ENCODE results near the gene CIAO3. TPM values are rescaled to one million over a fixed set of nuclear protein-coding genes. Genes with fewer than 3 reads are reported as not detected.

Gene CIAO3
- total and polyA plus RNA-seq, 2 donors (not counting 1 experiment from before 2014, with no cell fraction given), result 59.4 to 68.4 TPM

- CTCF ChIA-PET, result no interaction called here
- no peaks in the 10 kb centered on the region for H4K20me1 ChIP-seq (ENCODE audit: control insufficient read depth, insufficient read depth, low read length, poor library complexity, severe bottlenecking)
- H3K9me3 ChIP-seq (ENCODE audit: control extremely low read depth in 1 of 3, control insufficient read depth in 2 of 3, insufficient read depth in 1 of 3, low read length in 2 of 3), result peaks cover 0 to 40% (median 0%) of the 10 kb centered on the region in 3 donors
- H3K27ac ChIP-seq (ENCODE audit: low read length in 2 of 2), result no peak overlapping the region
- intact Hi-C loops (cut with micrococcal nuclease), result no loop called here
- H3K79me2 ChIP-seq (ENCODE audit: control insufficient read depth, insufficient read depth, low read length), result no peaks in the 10 kb centered on the region
- H3K36me3 ChIP-seq (replicated peaks in 1 of 2; ENCODE audit: control extremely low read depth in 1 of 2, control insufficient read depth in 1 of 2, extremely low read depth in 1 of 2, insufficient read depth in 2 of 2, low read length in 1 of 2), result no peaks in the 10 kb centered on the region
- no peak overlapping the region for H3K4me3 ChIP-seq (ENCODE audit: control extremely low read depth in 1 of 5, extremely low read depth in 1 of 5, insufficient read depth in 1 of 5, low read depth in 2 of 5, low read length in 4 of 5)
- H3K4me1 Mint-ChIP-seq, result no peaks in the 10 kb centered on the region
- H3K27me3 ChIP-seq (replicated peaks in 1 of 4; ENCODE audit: control extremely low read depth in 1 of 4, control insufficient read depth in 3 of 4, insufficient read depth in 4 of 4, low read length in 3 of 4), result peaks cover 0 to 84% (median 37%) of the 10 kb centered on the region in 4 experiments
- no peak overlapping the region for H3K4me2 ChIP-seq (replicated peaks; ENCODE audit: low read depth, low read length, poor library complexity, severe bottlenecking)
- DNase-seq, result no peak
- H3K27ac Mint-ChIP-seq, result no peak overlapping the region
- H3K4me1 ChIP-seq (ENCODE audit: control insufficient read depth in 2 of 2, insufficient read depth in 2 of 2, low read length in 2 of 2), result peaks cover 18 to 24% of the 10 kb centered on the region in 2 donors
- ATAC-seq (ENCODE audit: low read depth), result no peak
- peaks cover 29% of the 10 kb centered on the region for H3K27me3 Mint-ChIP-seq
- no peak overlapping the region for H3K4me3 Mint-ChIP-seq
- TF ChIP-seq, protein P1, sequence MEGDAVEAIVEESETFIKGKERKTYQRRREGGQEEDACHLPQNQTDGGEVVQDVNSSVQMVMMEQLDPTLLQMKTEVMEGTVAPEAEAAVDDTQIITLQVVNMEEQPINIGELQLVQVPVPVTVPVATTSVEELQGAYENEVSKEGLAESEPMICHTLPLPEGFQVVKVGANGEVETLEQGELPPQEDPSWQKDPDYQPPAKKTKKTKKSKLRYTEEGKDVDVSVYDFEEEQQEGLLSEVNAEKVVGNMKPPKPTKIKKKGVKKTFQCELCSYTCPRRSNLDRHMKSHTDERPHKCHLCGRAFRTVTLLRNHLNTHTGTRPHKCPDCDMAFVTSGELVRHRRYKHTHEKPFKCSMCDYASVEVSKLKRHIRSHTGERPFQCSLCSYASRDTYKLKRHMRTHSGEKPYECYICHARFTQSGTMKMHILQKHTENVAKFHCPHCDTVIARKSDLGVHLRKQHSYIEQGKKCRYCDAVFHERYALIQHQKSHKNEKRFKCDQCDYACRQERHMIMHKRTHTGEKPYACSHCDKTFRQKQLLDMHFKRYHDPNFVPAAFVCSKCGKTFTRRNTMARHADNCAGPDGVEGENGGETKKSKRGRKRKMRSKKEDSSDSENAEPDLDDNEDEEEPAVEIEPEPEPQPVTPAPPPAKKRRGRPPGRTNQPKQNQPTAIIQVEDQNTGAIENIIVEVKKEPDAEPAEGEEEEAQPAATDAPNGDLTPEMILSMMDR (IDR thresholded peaks at IDR 0.05), result no peak
- TF ChIP-seq EZH2 (IDR thresholded peaks at IDR 0.05; ENCODE audit: borderline replicate concordance, insufficient read depth, low read depth, low read length, poor library complexity, severe bottlenecking), result no peak
- H3K9me3 Mint-ChIP-seq (ENCODE audit: insufficient read depth), result no peaks in the 10 kb centered on the region
- H2AFZ ChIP-seq (ENCODE audit: insufficient read depth, low read depth, low read length, poor library complexity, severe bottlenecking), result no peak overlapping the region
- POLR2A ChIA-PET, result no interaction called here
- H3K9ac ChIP-seq (ENCODE audit: low read length), result no peak overlapping the region
- 78% methylated on average over 12 of the region's 12 CpGs for WGBS (ENCODE audit: insufficient coverage)
These were observed 37.4 kb downstream of the CIAO3 start for GRCh38 chr16:703406-703805.

- no peak overlapping the region for H3K9ac ChIP-seq (ENCODE audit: low read length)
- no peaks in the 10 kb centered on the region for H3K4me1 Mint-ChIP-seq
- no peak overlapping the region for H3K4me2 ChIP-seq (replicated peaks; ENCODE audit: low read depth, low read length, poor library complexity, severe bottlenecking)
- H3K27ac ChIP-seq (ENCODE audit: low read length in 2 of 2), result no peak overlapping the region
- TF ChIP-seq EZH2 (IDR thresholded peaks at IDR 0.05; ENCODE audit: borderline replicate concordance, insufficient read depth, low read depth, low read length, poor library complexity, severe bottlenecking), result no peak
- TF ChIP-seq, protein P1 (IDR thresholded peaks at IDR 0.05), result no peak
- no peak overlapping the region for H3K4me3 Mint-ChIP-seq
- H3K27ac Mint-ChIP-seq, result no peak overlapping the region
- ATAC-seq (ENCODE audit: low read depth) (no peak), DNase-seq (no peak)
- H3K27me3 Mint-ChIP-seq, result peaks cover 21% of the 10 kb centered on the region
- no peak overlapping the region for H3K4me3 ChIP-seq (ENCODE audit: control extremely low read depth in 1 of 5, extremely low read depth in 1 of 5, insufficient read depth in 1 of 5, low read depth in 2 of 5, low read length in 4 of 5)
- H3K36me3 ChIP-seq (replicated peaks in 1 of 2; ENCODE audit: control extremely low read depth in 1 of 2, control insufficient read depth in 1 of 2, extremely low read depth in 1 of 2, insufficient read depth in 2 of 2, low read length in 1 of 2), result no peaks in the 10 kb centered on the region
- H3K79me2 ChIP-seq (ENCODE audit: control insufficient read depth, insufficient read depth, low read length), result no peaks in the 10 kb centered on the region
- WGBS (ENCODE audit: insufficient coverage), result 89% methylated on average over 19 of the region's 19 CpGs
- peaks cover 0 to 74% (median 36%) of the 10 kb centered on the region in 4 experiments for H3K27me3 ChIP-seq (replicated peaks in 1 of 4; ENCODE audit: control extremely low read depth in 1 of 4, control insufficient read depth in 3 of 4, insufficient read depth in 4 of 4, low read length in 3 of 4)
- peaks cover 0 to 40% (median 0%) of the 10 kb centered on the region in 3 donors for H3K9me3 ChIP-seq (ENCODE audit: control extremely low read depth in 1 of 3, control insufficient read depth in 2 of 3, insufficient read depth in 1 of 3, low read length in 2 of 3)
- H3K4me1 ChIP-seq (ENCODE audit: control insufficient read depth in 2 of 2, insufficient read depth in 2 of 2, low read length in 2 of 2), result peaks cover 18 to 24% of the 10 kb centered on the region in 2 donors
- intact Hi-C loops (cut with micrococcal nuclease), result no loop called here
- ChIA-PET POLR2A (no interaction called here), CTCF (interaction anchor here (1.2 kb wide), 1 partner anchor 10 kb away, joined by 3 read pairs; no protein-coding TSS in a partner anchor)
- no peaks in the 10 kb centered on the region for H3K9me3 Mint-ChIP-seq (ENCODE audit: insufficient read depth)
- no peak overlapping the region for H2AFZ ChIP-seq (ENCODE audit: insufficient read depth, low read depth, low read length, poor library complexity, severe bottlenecking)
- H4K20me1 ChIP-seq (ENCODE audit: control insufficient read depth, insufficient read depth, low read length, poor library complexity, severe bottlenecking), result no peaks in the 10 kb centered on the region
These were observed 38.5 kb downstream of the CIAO3 start for GRCh38 chr16:702341-702740.
